ENCODE measurements around the gene TRIM8.
A peak's percentile ranks its signal among the peaks of the same experiment; 100 is the strongest.

The TRIM8 gene

DNA sequence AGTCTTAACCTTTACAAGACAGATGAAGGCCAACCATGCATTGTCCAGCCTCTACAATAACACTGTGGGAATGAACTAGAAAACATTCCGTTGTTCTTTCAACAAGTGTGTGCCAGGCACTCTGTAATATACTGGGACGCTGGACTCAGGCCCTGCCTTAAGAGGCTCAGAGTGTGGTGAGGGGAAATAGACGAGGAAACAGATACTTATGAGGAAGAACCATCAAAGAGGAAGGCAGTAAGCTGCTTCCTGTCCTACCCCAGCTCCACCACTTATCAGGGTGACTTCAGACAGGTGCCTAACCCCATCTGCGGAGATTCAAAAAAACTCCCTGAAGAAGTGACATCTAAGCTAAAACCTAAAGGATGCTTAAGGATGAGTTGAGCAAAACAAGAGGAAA, 8.9 kb upstream of the TRIM8 start:
- Mint-ChIP-seq H3K27me3 (no peaks in the 10 kb centered on the region), H3K4me3 (no peak overlapping the region), H3K27ac (peak overlapping the region; percentile 31), H3K9me3 (no peaks in the 10 kb centered on the region), H3K4me1 (peaks cover 35% of the 10 kb centered on the region), H3K36me3 (peaks cover 10% of the 10 kb centered on the region)
- peak; percentile 56 for ATAC-seq

DNA sequence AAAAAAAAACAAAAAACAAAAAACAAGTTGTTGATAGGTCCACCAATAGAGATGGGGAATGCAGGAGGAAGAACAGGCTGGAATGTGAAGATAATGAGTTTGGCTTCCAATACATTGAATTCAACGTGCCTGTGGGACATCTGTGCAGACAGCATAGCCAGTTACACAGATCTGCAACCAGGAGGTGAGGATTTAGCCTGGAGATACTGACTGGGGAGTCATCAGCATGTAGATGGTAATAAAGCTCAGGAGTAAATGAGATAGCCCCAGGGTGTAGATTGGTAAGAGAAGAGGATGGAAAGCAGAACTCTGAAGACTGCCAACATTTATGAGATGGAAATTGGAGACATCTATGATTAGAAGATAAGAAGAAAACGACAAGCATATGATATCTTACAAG, 4.7 kb upstream of the TRIM8 start:
- no peak overlapping the region for H3K4me3 Mint-ChIP-seq
- no peaks in the 10 kb centered on the region for H3K36me3 Mint-ChIP-seq
- H3K4me1 Mint-ChIP-seq, result peaks cover 25% of the 10 kb centered on the region
- no peak for ATAC-seq
- no peaks in the 10 kb centered on the region for H3K27me3 Mint-ChIP-seq
- H3K9me3 Mint-ChIP-seq, result peaks cover 3% of the 10 kb centered on the region
- H3K27ac Mint-ChIP-seq, result no peak overlapping the region

DNA sequence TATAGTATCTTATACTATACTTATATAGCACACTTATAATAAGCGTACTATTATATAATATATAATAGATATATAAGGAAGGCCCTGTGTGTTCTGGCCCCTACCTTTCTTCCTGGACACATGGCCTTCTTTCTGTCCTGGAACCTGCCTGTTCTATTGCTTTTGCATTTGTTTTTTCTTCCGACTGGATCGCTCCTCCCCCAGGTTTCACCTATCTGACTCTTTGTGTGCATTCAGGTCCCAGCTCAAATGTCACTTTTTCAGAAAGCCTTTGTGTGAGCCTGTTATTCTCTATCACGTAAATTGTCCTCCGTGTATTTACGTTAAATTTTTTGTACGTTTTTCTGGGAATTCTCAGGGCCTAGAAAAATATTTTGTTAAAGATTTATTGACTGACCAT, 2.9 kb upstream of the TRIM8 start:
- no peaks in the 10 kb centered on the region for H3K27me3 Mint-ChIP-seq
- ATAC-seq, result no peak
- peaks cover 17% of the 10 kb centered on the region for H3K36me3 Mint-ChIP-seq
- peaks cover 3% of the 10 kb centered on the region for H3K9me3 Mint-ChIP-seq
- H3K27ac Mint-ChIP-seq, result peak overlapping the region; percentile 87
- H3K4me3 Mint-ChIP-seq, result peak overlapping the region; percentile 85
- peaks cover 22% of the 10 kb centered on the region for H3K4me1 Mint-ChIP-seq

DNA sequence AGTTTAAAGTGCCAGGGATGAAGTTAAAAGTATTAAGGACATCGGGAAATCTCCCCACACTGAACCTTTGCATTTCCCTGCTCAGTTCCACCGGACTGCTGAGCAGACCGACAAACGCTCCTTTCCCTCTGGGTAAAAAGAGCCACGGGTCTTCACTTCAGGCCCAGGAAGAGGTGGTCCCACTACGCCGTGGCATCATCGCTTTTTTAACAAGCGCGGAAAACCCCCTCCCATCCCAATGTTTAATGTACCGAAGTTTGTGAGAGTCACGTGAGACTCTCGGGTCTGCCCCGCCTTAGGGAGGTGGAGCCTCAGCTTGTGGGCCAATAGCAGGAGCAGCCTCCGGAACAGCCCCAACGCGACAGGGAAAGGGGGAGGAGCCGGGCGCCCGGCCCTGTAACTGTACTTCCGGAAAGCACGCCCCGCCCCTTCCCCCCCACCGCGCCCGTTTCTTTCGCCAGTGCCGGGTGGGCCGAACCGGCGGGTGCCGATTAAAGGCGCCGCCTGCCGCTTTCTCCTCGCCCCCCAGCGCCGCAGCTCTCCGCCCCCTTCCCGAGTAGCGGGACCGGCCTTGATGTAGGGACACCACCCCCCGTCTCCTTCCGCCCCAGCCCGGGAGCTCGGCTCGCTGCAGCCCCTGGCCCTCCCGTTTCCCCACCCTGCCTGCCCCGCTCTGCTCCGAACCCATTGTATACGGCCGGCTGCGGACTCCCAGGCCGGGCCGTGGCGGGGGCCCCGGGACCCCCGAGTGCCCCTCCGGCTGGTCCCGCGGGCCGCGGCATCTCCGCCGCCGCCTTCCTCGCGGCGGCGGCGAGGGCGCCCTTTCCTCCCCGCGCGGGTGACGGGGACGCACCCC, 2.2 kb upstream of the TRIM8 start:
- no peaks in the 10 kb centered on the region for H3K27me3 Mint-ChIP-seq
- peaks cover 3% of the 10 kb centered on the region for H3K9me3 Mint-ChIP-seq
- H3K4me3 Mint-ChIP-seq, result peak overlapping the region; percentile 85
- peak; percentile 84 for ATAC-seq
- peaks cover 23% of the 10 kb centered on the region for H3K4me1 Mint-ChIP-seq
- peaks cover 18% of the 10 kb centered on the region for H3K36me3 Mint-ChIP-seq
- H3K27ac Mint-ChIP-seq, result peak overlapping the region; percentile 87

DNA sequence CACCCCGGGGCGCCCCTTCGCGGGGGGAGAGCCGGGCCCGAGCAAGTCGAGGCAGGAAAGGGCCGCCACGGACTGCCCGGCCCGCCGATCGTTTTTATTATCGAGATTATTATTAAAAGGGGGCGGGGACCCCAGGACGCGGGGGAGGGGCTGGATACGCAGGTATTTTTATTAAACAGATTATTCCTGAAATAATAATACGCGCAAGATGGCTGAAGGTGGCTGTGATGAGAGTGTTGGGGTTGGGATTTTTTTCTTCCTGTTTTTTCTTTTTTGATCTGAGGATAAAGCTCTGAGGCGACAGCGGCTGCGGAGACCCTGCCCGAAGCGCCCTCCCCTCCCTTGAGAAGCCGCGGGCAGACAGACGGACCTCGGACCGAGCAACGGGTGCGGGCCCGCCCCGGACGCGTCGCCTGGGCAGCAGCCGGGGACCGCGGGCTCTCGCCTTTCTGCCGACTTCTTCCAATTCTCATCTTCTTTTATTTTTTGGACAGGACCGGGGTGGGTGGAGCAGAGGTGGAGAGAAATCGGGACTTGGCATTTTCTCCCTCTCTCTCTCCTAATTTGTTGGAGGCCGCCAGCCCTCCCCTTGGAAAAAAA, 1.4 kb upstream of the TRIM8 start:
- Mint-ChIP-seq H3K9me3 (peaks cover 3% of the 10 kb centered on the region), H3K27me3 (no peaks in the 10 kb centered on the region), H3K4me1 (peaks cover 30% of the 10 kb centered on the region), H3K4me3 (peak overlapping the region; percentile 85), H3K27ac (peak overlapping the region; percentile 87), H3K36me3 (peaks cover 23% of the 10 kb centered on the region)
- no peak for ATAC-seq

DNA sequence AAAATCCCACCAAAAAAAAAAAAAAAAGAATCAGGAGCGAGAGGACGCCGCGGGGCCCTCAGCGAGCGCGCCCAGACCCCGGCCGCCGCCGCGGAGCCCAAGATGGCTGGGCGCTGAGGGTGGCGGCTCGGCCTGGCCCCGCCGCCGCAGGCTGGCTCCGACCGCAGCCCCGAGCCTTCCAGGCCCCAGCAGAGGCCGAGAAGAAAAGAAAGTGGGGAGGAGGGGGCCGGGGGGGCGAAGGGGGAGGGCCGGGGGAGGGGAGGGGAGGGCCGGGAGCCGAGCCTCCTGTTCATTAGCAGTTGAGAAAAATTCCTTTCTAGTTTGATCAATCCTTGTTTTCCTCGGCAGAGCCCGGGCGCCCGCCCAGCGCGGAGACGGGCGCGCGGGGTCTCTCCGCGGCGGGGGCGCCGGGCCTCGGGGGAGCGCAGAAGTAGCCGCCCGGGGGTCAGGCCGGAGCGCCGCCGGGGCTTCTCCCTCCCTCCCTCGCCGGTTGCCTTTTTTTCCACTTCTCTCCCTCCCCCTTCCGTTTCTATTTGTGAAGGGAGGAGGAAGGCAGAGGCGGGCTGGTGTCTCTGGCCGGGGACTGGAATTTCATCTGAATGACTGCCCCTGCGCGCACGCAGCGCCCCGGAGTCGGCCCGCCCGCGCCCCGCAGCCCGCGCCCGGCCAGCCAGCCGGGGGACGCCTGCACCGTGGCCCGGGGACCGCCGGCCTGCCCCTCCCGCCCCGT, 778 bp upstream of the TRIM8 start:
- H3K27me3 Mint-ChIP-seq, result no peaks in the 10 kb centered on the region
- H3K27ac Mint-ChIP-seq, result peak overlapping the region; percentile 87
- peaks cover 37% of the 10 kb centered on the region for H3K4me1 Mint-ChIP-seq
- peaks cover 3% of the 10 kb centered on the region for H3K9me3 Mint-ChIP-seq
- peak; percentile 0 for ATAC-seq
- peaks cover 24% of the 10 kb centered on the region for H3K36me3 Mint-ChIP-seq
- peak overlapping the region; percentile 85 for H3K4me3 Mint-ChIP-seq

- Mint-ChIP-seq H3K27ac (peak overlapping the region; percentile 96), H3K27me3 (no peaks in the 10 kb centered on the region), H3K36me3 (peaks cover 24% of the 10 kb centered on the region), H3K9me3 (peaks cover 3% of the 10 kb centered on the region), H3K4me3 (peak overlapping the region; percentile 99), H3K4me1 (peaks cover 50% of the 10 kb centered on the region)
- ATAC-seq, result peak; percentile 55
Observed at GRCh38 chr10:102644646-102645387, 538 bp downstream of the TRIM8 start.

DNA sequence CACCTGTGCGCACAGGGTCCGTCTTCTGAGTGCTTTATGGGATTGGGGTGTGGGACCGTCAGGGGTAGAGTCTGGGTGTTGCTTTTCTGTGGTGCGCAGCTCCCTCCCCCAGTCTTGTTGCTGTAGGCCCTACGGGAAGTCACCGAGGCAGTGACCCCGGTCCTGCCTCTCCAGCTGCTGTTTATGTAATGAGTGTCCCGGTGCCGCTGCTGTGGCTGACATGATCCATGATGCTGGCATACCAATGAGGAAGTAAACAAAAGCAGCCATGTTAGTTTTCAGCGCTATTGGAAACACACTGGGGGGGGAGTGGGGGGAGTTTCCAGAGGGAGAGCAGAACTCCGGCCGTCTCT, 1.1 kb downstream of the TRIM8 start:
- Mint-ChIP-seq H3K4me3 (peak overlapping the region; percentile 99), H3K27ac (peak overlapping the region; percentile 96), H3K9me3 (peaks cover 3% of the 10 kb centered on the region), H3K4me1 (peaks cover 55% of the 10 kb centered on the region), H3K36me3 (peaks cover 24% of the 10 kb centered on the region), H3K27me3 (no peaks in the 10 kb centered on the region)
- peak; percentile 0 for ATAC-seq

GRCh38 chr10:102645741-102646609, 1.7 kb downstream of the TRIM8 start:
- ATAC-seq, result peak; percentile 47
- peaks cover 62% of the 10 kb centered on the region for H3K4me1 Mint-ChIP-seq
- peak overlapping the region; percentile 96 for H3K27ac Mint-ChIP-seq
- H3K27me3 Mint-ChIP-seq, result no peaks in the 10 kb centered on the region
- H3K9me3 Mint-ChIP-seq, result peaks cover 3% of the 10 kb centered on the region
- H3K36me3 Mint-ChIP-seq, result peaks cover 24% of the 10 kb centered on the region
- peak overlapping the region; percentile 99 for H3K4me3 Mint-ChIP-seq

DNA sequence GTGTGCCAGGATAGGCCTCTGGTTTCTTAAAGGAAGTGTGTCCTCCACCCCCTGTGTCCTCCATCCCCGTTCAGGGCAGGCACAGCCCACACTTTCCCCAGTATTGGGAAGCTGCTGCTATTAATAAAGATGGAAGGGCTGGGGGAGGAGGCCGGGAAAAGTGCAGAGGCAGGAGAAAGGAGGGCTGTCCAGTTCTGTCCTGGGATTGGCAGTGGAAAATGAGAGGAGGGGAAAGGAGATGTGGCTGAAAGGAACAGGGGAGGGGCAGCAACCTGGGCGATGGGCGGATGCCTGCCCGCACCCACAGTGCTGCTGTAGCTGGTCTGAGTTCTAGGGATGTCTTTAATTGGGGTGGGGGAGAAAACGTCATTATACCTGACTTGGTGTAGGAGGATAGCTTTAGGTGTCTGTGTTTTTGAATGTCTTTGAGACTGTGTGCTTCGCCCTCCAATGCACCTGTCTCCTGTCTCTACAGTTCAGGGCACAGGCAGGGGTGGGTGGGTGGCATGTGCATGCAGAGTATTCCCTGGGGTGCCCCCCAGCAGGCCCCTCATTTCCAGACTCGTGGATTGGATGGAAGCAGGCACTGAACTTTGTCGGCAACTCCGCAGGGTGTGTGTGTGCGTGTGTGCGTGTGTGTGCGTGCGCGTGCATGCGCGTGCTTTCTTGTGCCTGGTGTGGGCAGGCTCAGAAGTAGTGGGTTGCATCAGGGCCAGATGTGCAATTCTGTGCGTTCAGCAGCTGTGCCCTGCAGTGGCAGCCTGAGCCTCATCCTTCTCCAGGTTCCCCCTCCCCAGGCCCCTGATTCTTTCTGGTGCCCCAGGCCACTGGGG, 2.5 kb downstream of the TRIM8 start:
- Mint-ChIP-seq H3K36me3 (peaks cover 24% of the 10 kb centered on the region), H3K4me3 (peak overlapping the region; percentile 99), H3K4me1 (peaks cover 63% of the 10 kb centered on the region), H3K27ac (peak overlapping the region; percentile 96), H3K9me3 (no peaks in the 10 kb centered on the region), H3K27me3 (no peaks in the 10 kb centered on the region)
- no peak for ATAC-seq

GRCh38 chr10:102647443-102648268, 3.4 kb downstream of the TRIM8 start:
- no peaks in the 10 kb centered on the region for H3K9me3 Mint-ChIP-seq
- no peak for ATAC-seq
- peak overlapping the region; percentile 99 for H3K4me3 Mint-ChIP-seq
- no peaks in the 10 kb centered on the region for H3K27me3 Mint-ChIP-seq
- H3K36me3 Mint-ChIP-seq, result peaks cover 26% of the 10 kb centered on the region
- H3K4me1 Mint-ChIP-seq, result peaks cover 70% of the 10 kb centered on the region
- peak overlapping the region; percentile 96 for H3K27ac Mint-ChIP-seq

- Mint-ChIP-seq H3K9me3 (no peaks in the 10 kb centered on the region), H3K4me3 (peak overlapping the region; percentile 99), H3K4me1 (peaks cover 77% of the 10 kb centered on the region), H3K27me3 (no peaks in the 10 kb centered on the region), H3K36me3 (peaks cover 33% of the 10 kb centered on the region), H3K27ac (peak overlapping the region; percentile 96)
- no peak for ATAC-seq
Observed at GRCh38 chr10:102648269-102648888, 4.1 kb downstream of the TRIM8 start.

Data from stimulated activated memory B cell treated with anti-CD40 and anti-IgM and Interleukin-4, amounts not matched to agents 10 μg/mL and 1 μg/mL and 100 μg/mL, for 72 hours (primary cell).